Mammary epithelial cell (primary cell): Measurements from ENCODE around the gene TOLLIP.

ENCODE experiments used
- CTCF ChIP-seq, 2 donors: IDR thresholded peaks in 1 of 2; conservative IDR thresholded peaks in 1 of 2; 2 replicates each; pipeline ENCODE4 v1.5.1; 2011 to 2012; ENCODE audit warnings: inconsistent platforms in 2 of 2, low read length in 2 of 2, mild to moderate bottlenecking in 2 of 2, control low read depth in 1 of 2, low read depth in 1 of 2; ENCODE audit not compliant: insufficient read depth in 1 of 2; ENCODE audit errors: extremely low read depth in 1 of 2
- EZH2 ChIP-seq: IDR thresholded peaks from 2 replicates; pipeline ENCODE4 v1.6.1; 2012; ENCODE audit warnings: low read length, inconsistent platforms, borderline replicate concordance

GRCh38 chr11:1256257-1257045 lies 53.0 kb downstream of the TOLLIP start:
- no peak for TF ChIP-seq EZH2
- TF ChIP-seq CTCF (conservative IDR thresholded peaks at IDR 0.05 in 1 of 2, IDR thresholded peaks at IDR 0.05 in 1 of 2; ENCODE audit: extremely low read depth in 1 of 2, insufficient read depth in 1 of 2, low read depth in 1 of 2, low read length in 2 of 2) = no peak
